HG02938 (cell line): ENCODE results near the gene TMED7.

ENCODE experiments used
- ATAC-seq: cut with Tn5 transposase; IDR thresholded peaks from one replicate; pipeline ENCODE4 v1.9.1; 2021; ENCODE audit warnings: mild to moderate bottlenecking, moderate library complexity; ENCODE audit not compliant: unreplicated experiment

Gene TMED7

GRCh38 chr5:115627295-115627865 lies 1.5 kb upstream of the TMED7 start:
- ATAC-seq: no peak

DNA sequence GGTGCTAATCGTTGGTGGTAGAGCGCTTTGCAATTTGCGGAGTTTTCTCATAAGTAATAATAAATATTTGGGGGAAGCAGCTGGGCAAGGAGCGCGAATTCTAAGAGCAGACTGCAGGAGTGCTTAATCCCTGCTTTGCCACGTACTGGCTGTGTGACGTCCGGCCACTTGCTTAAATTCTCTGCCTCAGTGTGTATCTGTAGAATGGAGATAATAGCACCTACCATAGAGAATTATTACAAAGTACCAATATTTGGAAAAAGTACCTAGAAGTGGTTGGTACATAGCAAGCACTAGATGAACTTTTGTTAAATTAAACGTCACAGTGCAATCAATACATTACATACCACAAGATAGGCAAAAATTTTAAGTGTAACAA lies 598 bp upstream of the TMED7 start:
- ATAC-seq: peak; percentile 26

DNA sequence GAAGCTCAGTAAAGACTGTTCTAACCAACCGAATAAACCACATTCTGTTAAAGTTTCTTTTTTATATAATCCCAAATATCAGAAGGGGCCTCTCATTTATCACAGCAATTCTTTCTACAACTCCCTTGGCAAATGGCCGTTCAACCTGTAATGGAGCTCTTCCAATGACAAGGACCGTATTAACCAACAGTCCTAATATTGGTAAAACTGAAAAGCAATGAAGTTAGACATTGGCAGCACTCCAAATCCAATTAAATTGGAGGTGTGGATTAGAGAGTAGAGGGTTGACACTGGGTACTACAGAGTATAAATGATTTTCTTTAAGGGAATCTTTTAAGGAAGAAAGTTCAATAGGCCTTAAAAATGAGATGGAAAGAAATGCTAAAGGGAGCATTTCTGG lies 842 bp downstream of the TMED7 start:
- ATAC-seq: no peak

DNA sequence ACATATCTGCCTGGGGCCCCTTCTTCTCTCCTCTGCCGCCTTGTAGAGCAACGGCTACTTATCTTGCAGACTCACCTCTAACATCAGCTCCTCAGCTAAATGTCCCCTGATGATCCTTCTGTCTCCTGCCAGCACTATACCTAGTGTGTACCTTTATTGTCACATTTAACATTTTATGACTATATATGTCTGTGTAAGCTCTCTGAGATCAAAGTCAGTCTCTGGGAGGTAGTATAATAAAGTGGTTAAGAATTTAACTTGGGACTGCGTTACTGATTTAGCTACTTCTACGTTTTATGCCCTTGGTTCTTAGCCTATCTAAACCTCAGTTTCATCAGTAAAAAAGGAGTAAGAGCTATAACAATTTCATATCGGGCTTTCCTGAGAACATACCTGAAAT lies 2.2 kb downstream of the TMED7 start:
- no peak for ATAC-seq

DNA sequence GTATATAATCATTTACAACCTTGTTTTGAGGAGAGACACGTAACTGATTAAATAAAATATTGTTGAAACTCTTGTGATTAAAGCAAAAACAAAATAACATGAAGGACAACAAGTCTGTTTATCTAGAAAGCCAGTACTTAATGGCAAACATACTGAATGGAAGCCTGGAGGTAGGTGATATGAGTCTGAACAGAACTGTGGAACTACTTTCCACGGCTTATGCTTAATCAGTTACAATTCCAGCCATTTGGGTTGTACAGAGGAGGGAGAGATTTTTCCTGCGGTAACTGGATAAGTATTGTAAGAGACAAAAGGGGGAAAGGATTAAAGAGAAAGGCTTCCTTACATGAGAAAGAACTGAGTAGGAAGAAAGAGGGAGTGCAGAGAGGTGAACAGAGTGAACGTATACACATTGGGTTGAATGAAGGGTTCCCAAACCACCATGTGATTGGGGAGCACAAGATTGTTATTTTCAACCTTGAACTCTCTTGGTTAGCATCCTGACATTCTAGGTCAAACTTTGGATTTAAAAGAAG lies 4.4 kb downstream of the TMED7 start:
- no peak for ATAC-seq

DNA sequence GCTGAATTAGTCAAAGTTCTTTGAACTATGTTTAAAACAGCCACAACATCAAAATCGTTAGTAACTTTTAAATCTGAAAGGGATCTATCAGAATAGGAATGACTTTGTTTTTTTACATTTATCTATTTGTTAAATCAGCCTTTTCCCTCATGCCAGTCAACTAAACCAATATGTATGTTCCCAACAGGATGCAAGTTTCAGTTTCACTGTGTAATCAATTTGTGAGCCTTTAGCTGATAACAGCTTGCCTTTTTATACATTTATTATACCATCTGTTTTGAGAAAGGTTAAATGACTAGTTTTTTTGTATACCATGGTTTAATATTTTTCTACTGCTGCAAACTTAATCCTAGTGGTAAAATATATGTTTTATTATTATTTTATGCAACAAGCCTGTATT lies 8.9 kb downstream of the TMED7 start:
- ATAC-seq: no peak

- ATAC-seq: no peak
These were observed 9.4 kb downstream of the TMED7 start for GRCh38 chr5:115616472-115616871.

GRCh38 chr5:115611873-115612272 lies 14.0 kb downstream of the TMED7 start:
- ATAC-seq: no peak

DNA sequence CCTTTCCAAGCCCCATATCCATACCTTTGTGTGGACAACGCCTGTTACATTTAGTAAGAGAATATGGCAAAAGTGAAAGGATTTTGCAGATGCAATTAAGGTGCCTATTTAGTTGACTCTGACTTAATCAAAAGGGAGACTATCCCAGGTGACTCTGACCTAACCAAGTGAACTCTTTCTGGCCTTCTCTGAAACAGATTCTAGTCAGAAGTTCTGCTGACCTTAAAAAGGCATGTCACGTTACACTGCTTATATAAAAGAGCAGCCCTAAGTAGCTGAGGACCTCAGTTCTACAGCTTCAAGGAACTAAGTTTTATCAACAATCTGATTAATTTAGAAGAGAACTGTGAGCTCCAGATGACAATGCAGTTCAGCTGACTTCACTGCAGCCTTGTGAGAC lies 17.9 kb downstream of the TMED7 start:
- no peak for ATAC-seq

DNA sequence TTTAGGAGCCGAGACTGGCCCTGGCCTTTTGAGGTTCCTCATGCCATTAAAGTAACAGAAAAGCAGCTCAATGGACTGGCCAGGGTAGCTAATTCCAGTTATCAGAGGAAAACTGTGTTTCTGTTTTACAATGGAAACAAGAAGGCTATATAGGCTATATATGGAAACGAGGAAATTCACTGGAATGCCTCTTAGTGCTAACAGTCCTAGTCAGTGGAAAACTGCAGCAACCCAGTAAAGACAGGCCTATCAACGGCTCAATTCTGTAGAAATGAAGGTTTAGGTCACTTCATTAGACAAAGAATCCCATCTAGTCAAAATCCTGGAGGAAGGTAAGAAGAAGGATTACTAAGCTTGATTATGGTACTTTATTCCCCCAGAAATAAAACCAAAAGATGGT lies 20.4 kb downstream of the TMED7 start:
- ATAC-seq: no peak

DNA sequence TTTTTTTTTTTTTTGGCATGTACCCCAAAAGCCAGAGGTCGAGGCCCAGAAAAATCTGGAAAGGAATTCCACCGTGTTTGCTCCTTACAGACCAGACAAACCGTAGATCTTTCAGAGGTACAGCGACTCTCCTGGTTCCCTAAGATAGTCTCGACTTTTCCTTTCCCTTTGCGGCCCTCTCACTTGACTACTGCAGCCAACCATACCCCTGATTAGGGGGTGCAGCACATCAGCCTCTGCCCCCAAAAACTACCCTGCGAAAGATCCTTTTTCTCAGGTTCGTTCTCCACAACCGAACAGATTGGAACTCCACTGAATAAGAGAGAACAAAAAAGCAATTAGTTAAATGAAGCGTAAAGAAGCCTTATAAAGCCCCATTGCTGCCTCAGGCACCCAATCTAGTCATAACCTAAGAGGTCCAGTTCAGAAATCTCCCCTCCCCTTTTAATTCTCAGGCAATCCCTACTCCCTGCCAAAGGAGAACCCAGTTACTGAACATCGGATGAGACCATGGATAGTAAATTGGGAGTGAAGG lies 23.2 kb downstream of the TMED7 start:
- peak; percentile 9 for ATAC-seq

DNA sequence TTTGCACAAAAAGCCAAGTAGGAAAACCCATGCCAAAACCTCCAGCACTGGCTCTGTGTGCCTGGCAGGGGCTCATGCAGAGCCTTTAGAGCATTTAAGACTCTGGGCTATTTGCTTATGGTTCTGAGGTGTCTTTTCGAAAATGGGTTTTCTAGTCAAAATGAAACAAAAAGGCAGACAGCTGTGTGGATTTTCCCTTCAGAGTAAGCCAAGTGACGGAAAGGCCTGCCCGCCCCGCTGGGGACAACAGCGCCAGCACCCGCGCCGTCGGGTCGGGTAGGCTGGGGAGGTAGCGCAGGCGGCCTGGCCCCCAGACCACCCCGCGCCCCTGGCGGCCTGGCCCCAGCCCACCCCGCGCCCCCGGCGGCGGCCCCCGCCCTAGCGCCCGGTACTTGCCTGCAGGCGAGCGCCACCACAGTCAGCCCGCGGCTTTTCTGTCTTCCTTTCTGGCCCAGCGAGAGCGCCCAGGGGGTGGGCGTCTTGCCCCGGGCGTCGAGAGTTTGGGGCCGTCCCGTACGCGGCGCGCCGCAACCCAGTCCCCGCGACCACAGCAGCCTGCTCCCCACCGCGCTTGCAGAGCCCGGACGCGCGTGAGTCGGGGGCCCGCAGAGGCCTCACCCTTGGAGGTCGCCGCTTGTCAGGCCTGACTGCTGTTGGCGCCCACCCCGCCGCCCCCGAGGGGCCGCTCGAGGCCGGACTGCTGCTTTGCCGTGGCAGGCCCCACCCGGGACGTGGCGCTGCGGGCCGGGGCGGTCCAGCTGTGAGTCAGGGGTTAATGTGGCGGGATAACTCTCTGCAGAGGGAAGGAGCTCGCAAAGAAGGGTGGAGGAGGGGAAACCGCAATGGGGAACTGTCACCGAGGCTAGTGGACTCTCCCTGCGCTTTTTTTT lies 23.9 kb downstream of the TMED7 start, which contains the start of gene TICAM2:
TSS of gene TICAM2 (minus strand) at position 779 of the 890 bp plus-strand sequence. CDS start 21,223 bp downstream, outside the sequence.
- peak; percentile 82 for ATAC-seq

DNA sequence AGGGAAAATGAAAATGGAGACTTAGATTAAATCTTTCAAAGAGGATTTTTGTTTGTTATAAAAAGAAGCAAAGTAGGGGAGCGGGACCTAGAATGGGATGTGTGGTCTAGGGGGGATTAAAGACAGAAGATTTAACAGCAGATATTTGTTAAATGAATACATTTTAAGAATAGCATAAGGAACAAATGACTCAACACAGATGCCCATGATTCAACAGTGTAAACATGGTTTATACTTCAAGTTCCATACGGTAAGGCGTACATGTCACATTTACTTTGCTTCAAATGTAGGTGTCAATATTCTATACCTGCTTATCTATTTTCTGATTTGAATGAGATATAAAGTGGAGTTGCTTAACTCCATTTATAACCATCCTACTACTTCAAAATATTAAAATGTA lies 25.1 kb downstream of the TMED7 start:
- no peak for ATAC-seq

DNA sequence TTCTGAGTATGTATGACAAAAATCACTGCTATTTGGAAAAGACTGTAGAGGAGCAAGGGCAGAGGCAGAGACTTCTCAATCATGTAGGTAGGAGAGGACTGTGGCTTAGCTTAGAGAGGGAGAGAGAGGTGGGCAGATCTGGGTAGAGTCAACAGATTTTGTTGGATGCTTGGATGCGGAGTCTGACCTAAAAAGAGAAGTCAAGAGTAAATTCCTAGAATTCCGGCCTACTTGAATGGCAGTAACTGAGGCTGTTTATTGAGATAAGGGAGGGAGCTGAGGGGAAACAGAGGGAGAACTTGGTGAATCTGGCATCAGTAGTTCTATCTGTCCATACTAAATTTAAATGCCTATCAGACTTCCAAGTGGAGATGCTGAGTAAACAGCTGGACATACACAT lies 25.9 kb downstream of the TMED7 start:
- no peak for ATAC-seq

DNA sequence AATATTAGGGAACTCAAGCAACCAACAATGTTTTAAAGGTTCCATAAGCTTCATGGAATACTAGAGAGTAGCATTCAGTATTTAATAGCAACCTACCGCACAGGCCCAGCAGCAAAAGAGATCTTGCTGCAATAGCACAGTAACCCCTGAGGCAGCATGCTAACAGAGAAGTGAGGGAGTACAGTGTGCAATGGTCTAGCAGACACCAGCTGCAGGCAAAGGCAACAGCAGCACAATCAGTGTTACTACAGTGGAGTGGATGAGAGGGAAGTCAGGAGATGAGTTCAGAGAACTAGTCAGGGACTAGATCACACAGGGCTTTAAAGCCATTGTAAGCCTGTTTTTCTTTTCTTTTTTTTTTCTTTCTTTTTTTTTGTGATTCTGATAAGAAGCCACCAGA lies 26.3 kb downstream of the TMED7 start:
- peak; percentile 18 for ATAC-seq

- ATAC-seq: no peak
These were observed 31.4 kb downstream of the TMED7 start for GRCh38 chr5:115594128-115595047.

DNA sequence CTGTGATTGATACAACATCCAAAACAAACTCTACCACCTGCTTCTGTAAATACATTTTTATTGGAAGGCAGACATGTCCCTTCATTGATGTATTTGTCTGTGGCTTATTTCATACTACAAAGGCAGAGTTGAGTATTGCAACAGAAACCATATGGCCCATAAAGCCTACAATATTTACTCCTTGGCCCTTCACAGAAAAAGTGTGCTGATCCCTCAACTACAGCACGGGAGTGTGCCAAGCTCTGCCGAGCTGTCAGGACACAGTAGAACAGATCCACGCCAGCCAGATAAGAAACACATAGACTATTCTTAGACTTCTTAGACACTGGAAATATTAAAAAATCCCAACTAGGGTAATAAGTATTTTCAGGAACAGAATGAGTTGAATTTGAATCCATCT lies 36.8 kb downstream of the TMED7 start:
- ATAC-seq: no peak

DNA sequence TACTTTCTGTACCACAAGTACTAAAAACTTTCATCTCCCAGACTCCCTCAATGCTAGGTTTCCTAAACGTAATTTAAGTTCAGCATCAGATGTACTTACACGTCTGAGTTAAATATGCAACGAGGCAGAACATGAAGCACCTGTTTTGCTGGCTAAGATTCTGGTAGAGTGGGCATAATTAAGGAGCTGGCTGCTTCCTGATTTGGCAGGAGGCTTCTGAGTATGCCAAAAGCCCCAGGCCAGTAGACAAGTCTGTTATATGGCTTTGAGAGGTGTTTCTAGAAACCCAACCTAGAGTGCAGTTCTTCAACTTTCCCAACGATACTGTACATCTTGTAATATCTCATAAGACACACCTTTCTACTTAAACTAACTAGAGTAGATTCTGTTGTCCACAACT lies 37.2 kb downstream of the TMED7 start:
- no peak for ATAC-seq

GRCh38 chr5:115586525-115587146 lies 39.2 kb downstream of the TMED7 start:
- no peak for ATAC-seq

GRCh38 chr5:115585265-115585664 lies 40.6 kb downstream of the TMED7 start:
- ATAC-seq: no peak
